Stimulated activated CD4-positive, alpha-beta T cell treated with anti-CD3 and anti-CD28 coated beads, Interleukin-1b, Interleukin-23, amount 100 ng/mL, for 48 hours (primary cell): ENCODE results near the gene STRN.
"Not testable (repeated sequence)": the region's sequence is repeated elsewhere in the genome, so short reads cannot be mapped to it uniquely, and the experiment has no call there.

ENCODE experiments used
- DNase-seq: peaks from one replicate; pipeline ENCODE4 v3.0.0-alpha.2; 2020

Gene STRN

DNA sequence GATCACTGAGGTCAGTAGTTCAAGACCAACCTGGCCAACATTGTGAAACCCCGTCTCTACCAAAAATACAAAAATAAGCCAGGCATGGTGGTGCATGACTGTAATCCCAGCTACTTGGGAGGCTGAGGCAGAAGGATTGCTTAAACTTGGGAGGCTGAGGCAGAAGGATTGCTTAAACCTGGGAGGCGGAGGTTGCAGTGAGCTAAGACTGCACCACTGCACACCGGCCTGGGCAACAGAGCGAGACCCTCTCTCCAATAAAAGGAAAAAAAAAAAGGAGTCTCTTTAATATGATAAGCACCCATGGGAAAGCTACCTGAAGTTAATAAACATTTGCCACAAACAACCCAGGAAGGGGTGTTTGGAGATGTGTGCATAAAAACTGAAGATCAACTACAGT lies 2.6 kb downstream of the STRN start:
- DNase-seq = no peak

GRCh38 chr2:36963106-36963505 lies 3.2 kb downstream of the STRN start:
- DNase-seq = no peak

DNA sequence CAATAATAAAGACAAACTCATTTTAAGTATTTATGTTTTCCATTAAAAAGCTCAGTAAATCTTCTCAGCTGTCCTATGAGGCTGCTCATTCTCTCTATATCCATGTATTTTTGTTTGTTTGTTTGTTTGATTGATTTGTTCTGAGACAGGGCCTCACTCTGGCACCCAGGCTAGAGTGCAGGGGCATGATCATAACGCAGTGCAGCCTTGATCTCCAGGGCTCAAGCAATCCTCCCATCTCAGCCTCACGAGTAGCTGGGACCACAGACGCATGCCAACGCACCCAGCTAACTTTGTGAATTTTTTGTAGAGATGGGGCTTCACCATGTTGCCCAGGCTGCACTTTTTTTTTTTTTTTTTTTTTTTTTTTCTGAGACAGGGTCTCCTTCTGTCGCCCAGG lies 5.6 kb downstream of the STRN start:
- DNase-seq = no peak

GRCh38 chr2:36960005-36960675 lies 6.2 kb downstream of the STRN start:
- DNase-seq = no peak

DNA sequence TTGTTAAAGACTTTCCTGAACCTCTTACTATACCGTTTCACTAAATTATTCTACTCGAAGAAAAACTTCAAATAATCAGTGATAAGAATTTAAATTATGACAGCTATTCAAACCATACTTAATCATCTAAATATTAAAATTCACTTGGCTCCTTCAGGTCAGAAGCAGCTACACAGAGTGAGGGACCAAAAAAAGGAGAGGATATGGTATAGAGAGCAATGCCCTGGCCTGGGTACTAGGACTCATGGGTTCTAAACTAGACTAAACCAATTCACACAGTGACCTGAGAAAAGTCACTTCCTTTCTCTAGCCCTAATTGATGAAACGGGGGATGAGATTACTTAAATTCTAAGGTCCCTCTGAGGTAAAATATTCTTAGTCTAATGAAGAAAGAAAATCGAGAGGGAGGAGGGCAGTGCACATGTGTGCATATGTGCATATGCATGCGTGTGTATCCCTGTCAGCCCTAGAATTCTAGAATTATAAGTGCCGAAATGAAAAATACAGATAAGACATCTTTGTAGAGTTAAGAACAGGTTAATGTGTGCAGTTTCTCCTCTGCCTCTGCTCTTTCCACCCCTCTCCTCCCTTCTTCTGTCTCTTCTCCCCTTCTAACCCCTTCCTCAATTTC lies 11.2 kb downstream of the STRN start:
- DNase-seq = no peak

- DNase-seq = no peak
These were observed 13.6 kb downstream of the STRN start for GRCh38 chr2:36952748-36953197.

DNA sequence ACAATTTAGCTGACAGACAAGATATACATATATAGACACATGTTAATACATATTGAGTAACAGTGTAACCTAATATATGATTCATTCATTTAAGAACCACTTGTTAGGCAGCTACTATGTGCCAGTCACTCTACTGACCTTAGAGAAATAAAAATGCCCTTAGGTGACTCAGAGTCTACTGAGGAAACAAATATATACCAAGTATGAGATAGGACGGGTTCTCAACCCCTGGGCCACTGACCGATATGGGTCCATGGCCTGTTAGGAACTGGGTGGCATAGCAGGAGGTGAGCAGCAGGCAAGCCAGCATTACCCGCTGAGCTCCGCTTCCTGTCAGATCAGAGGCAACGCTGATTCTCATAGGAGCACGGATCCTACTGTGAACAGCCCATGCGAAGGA lies 14.8 kb downstream of the STRN start:
- DNase-seq = no peak

- no peak for DNase-seq
These were observed 15.3 kb downstream of the STRN start for GRCh38 chr2:36951027-36951518.

GRCh38 chr2:36949845-36950244 lies 16.5 kb downstream of the STRN start:
- no peak for DNase-seq

DNA sequence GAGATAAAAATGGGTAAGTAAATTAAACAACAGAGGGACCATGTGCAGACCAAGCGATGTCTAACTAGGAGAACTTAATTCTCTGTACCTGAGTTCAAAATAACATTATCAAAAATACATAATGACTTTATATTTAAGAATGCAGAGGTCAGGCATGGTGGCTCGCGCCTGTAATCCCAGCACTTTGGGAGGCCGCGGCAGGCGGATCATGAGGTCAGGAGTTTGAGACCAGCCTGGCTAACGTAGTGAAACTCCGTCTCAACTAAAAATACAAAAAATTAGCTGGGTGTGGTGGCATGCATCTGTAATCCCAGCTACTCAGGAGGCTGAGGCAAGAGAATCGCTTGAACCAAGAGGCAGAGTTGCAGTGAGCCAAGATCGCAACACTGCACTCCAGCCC lies 21.1 kb downstream of the STRN start:
- DNase-seq = not testable (repeated sequence)

- DNase-seq = no peak
These were observed 24.5 kb downstream of the STRN start for GRCh38 chr2:36941867-36942266.

DNA sequence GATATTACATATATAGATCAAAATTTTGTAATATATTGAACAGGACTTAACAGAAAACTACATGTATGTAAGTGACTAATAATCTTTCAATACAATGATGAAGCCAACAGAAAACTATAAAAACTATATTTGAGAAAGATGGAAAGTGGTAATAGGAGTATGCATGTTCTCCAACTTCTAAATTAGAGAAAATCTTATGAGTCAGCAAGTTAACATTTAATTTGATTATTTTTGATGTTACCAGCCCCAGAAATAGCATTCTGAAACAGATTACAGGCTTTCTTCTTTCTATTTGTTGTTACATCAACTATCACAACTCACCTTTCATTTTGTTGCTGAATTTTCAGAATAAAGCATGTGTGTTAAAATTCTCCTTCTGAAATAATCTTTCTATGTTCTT lies 29.8 kb downstream of the STRN start:
- not testable (repeated sequence) for DNase-seq

- not testable (repeated sequence) for DNase-seq
These were observed 34.6 kb downstream of the STRN start for GRCh38 chr2:36931688-36932087.

- DNase-seq = not testable (repeated sequence)
These were observed 35.4 kb downstream of the STRN start for GRCh38 chr2:36930787-36931410.

DNA sequence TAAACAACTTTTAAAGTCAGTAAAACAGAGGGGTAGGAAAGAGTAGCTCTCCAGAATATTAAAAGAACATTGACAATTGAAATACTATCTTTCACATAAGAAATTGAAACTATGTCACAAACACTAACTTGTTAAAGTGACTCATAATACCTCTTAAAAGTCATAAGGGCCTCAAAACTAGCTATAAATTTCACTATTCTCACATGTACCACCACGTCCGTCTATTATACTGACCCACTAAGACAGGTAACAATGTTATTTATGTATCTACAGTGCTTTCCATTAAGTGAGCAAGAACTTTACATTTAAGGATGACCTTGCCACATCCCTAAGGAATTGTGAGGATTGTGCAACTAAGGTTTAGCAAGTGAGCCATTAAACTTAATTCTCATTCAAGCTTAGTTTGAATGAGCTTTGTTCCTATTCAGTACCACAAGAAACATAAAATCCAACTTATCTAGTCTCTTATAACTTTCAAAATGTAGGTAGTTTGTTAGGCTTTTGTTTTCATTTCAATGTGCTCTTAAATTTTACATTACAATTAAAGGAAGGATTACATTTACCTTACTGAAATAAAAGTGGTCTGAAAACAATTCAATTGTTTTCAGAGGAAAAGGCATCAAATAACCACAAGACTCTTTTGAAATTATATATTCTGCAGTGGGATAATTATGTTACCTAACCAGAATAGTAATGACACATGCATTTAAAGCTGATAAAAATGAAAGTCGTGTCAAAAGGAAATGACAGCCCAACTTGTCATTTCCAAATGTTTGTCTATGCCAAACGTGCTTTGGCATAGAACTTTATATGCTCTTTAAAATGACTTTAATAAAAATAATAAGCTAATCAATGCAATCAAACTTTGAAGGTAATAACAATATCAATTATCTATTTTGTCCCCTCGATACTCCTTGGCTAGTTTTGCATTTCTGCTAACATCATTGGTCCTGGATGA lies 39.9 kb downstream of the STRN start:
- not testable (repeated sequence) for DNase-seq

- not testable (repeated sequence) for DNase-seq
These were observed 43.7 kb downstream of the STRN start for GRCh38 chr2:36922629-36923028.

DNA sequence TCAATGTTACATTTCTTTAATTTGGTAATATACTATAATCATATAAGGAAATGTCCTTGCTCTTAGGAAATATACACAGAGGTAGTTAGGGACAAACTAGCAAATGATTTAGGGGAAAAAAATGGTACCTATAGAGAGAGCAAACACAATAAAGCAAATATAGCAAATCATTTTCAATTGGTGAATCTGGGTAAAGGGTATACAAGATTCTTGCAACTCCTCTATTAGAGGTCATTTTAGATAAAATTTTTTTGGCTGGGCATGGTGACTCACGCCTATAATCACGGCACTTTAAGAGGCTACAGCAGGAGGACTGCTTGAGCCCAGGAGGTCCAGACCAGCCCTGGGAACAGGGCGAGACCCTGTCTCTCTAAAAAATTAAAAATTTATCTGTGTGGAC lies 44.4 kb downstream of the STRN start:
- no peak for DNase-seq

GRCh38 chr2:36919041-36919837 lies 47.1 kb downstream of the STRN start:
- DNase-seq = no peak

DNA sequence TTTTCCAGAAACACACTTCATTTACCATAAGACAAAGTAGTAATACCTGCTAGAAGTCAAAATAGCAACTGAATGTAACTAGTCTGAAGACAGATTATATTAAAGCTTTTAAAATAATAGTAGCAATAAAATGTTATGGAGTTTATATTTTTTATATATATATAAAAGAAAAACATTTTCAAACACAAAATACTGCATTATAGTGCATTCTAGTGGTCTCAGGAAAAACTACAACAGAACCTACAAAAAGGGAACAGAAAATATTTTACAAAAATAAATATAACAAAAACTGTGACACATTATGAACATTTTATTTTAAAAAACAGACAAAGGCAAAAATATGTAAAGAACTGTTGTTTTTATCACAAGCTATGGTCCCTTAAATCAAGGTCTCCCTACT lies 48.0 kb downstream of the STRN start:
- no peak for DNase-seq

DNA sequence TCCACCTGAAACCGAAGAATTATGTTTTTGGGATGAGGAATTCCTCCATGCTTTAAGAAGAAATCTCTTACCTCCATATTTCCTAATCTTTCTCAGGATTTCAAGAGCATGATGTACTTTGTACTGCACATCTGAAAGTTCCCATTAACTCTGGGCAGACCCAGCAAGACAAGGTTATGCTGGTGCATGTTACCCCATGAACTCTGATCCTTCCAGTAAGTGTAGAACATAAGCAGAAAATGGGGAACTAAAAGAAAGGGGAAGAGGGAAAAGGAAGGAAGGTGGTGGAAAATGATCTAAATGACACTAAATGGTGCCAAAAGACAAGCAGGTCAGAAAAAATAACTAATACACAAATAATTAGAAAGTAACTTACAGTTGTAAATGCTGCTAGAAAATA lies 50.7 kb downstream of the STRN start:
- no peak for DNase-seq

DNA sequence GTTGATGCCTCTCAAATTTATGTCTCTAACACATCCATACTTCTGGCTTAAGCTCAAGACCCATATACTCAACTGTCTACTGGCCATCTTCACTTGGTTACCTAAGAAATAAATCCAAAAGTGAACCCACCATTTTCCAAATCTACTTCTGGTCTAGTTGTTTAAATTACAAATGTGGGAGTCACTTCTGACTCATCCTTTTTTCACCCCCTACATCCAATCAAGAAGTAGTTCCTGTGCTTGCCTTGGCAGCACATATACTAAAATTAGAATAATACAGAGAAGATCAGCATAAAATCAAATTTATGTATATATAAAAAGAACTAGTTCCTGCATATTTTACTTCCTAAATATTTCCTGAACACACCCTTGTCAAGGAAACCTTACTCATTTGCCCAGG lies 53.6 kb downstream of the STRN start:
- no peak for DNase-seq

GRCh38 chr2:36911012-36911411 lies 55.3 kb downstream of the STRN start:
- DNase-seq = no peak
